ENCODE measurements around the gene SEMA3C. TPM values are rescaled to one million over a fixed set of nuclear protein-coding genes. Genes with fewer than 3 reads are reported as not detected.
"Not testable (repeated sequence)": the region's sequence is repeated elsewhere in the genome, so short reads cannot be mapped to it uniquely, and the experiment has no call there.

The SEMA3C gene
- total RNA-seq, 1 donor from 2014 or later: not detected

GRCh38 chr7:80942261-80943041, 23.6 kb upstream of the SEMA3C start:
- no peak overlapping the region for H3K27ac Mint-ChIP-seq
- no peaks in the 10 kb centered on the region for H3K9me3 Mint-ChIP-seq
- no peaks in the 10 kb centered on the region for H3K27me3 Mint-ChIP-seq (ENCODE audit: insufficient read depth)
- DNase-seq (ENCODE audit: low spot score): no peak
- intact Hi-C loops (cut with micrococcal nuclease): no loop called here
- no peaks in the 10 kb centered on the region for H3K36me3 Mint-ChIP-seq (ENCODE audit: low read depth)
- no peak overlapping the region for H3K4me3 Mint-ChIP-seq
- H3K4me1 Mint-ChIP-seq (ENCODE audit: low read depth): no peaks in the 10 kb centered on the region

- Mint-ChIP-seq H3K36me3 (ENCODE audit: low read depth) (no peaks in the 10 kb centered on the region), H3K4me3 (no peak overlapping the region), H3K27me3 (ENCODE audit: insufficient read depth) (no peaks in the 10 kb centered on the region), H3K4me1 (ENCODE audit: low read depth) (no peaks in the 10 kb centered on the region), H3K9me3 (no peaks in the 10 kb centered on the region), H3K27ac (no peak overlapping the region)
- no peak for DNase-seq (ENCODE audit: low spot score)
- intact Hi-C loops (cut with micrococcal nuclease): no loop called here
Observed at GRCh38 chr7:80941208-80941758, 22.4 kb upstream of the SEMA3C start.

GRCh38 chr7:80940539-80941207, 21.8 kb upstream of the SEMA3C start:
- H3K4me3 Mint-ChIP-seq: no peak overlapping the region
- H3K27ac Mint-ChIP-seq: no peak overlapping the region
- H3K9me3 Mint-ChIP-seq: no peaks in the 10 kb centered on the region
- intact Hi-C loops (cut with micrococcal nuclease): no loop called here
- no peaks in the 10 kb centered on the region for H3K4me1 Mint-ChIP-seq (ENCODE audit: low read depth)
- DNase-seq (ENCODE audit: low spot score): no peak
- no peaks in the 10 kb centered on the region for H3K36me3 Mint-ChIP-seq (ENCODE audit: low read depth)
- no peaks in the 10 kb centered on the region for H3K27me3 Mint-ChIP-seq (ENCODE audit: insufficient read depth)

- H3K9me3 Mint-ChIP-seq: no peaks in the 10 kb centered on the region
- no peaks in the 10 kb centered on the region for H3K27me3 Mint-ChIP-seq (ENCODE audit: insufficient read depth)
- no peaks in the 10 kb centered on the region for H3K36me3 Mint-ChIP-seq (ENCODE audit: low read depth)
- H3K27ac Mint-ChIP-seq: no peak overlapping the region
- no peak for DNase-seq (ENCODE audit: low spot score)
- no peaks in the 10 kb centered on the region for H3K4me1 Mint-ChIP-seq (ENCODE audit: low read depth)
- H3K4me3 Mint-ChIP-seq: no peak overlapping the region
- intact Hi-C loops (cut with micrococcal nuclease): no loop called here
Observed at GRCh38 chr7:80937336-80937735, 18.5 kb upstream of the SEMA3C start.

GRCh38 chr7:80935991-80936780, 17.3 kb upstream of the SEMA3C start:
- DNase-seq (ENCODE audit: low spot score): no peak
- Mint-ChIP-seq H3K9me3 (no peaks in the 10 kb centered on the region), H3K27me3 (ENCODE audit: insufficient read depth) (no peaks in the 10 kb centered on the region), H3K36me3 (ENCODE audit: low read depth) (no peaks in the 10 kb centered on the region), H3K4me3 (no peak overlapping the region), H3K4me1 (ENCODE audit: low read depth) (no peaks in the 10 kb centered on the region), H3K27ac (no peak overlapping the region)
- intact Hi-C loops (cut with micrococcal nuclease): no loop called here

- intact Hi-C loops (cut with micrococcal nuclease): no loop called here
- DNase-seq (ENCODE audit: low spot score): no peak
- H3K27ac Mint-ChIP-seq: no peak overlapping the region
- no peak overlapping the region for H3K4me3 Mint-ChIP-seq
- H3K36me3 Mint-ChIP-seq (ENCODE audit: low read depth): no peaks in the 10 kb centered on the region
- H3K27me3 Mint-ChIP-seq (ENCODE audit: insufficient read depth): no peaks in the 10 kb centered on the region
- no peaks in the 10 kb centered on the region for H3K9me3 Mint-ChIP-seq
- H3K4me1 Mint-ChIP-seq (ENCODE audit: low read depth): no peaks in the 10 kb centered on the region
Observed at GRCh38 chr7:80934321-80934720, 15.5 kb upstream of the SEMA3C start.

GRCh38 chr7:80932536-80932935, 13.7 kb upstream of the SEMA3C start:
- intact Hi-C loops (cut with micrococcal nuclease): no loop called here
- H3K36me3 Mint-ChIP-seq (ENCODE audit: low read depth): no peaks in the 10 kb centered on the region
- H3K4me1 Mint-ChIP-seq (ENCODE audit: low read depth): no peaks in the 10 kb centered on the region
- no peak overlapping the region for H3K4me3 Mint-ChIP-seq
- H3K9me3 Mint-ChIP-seq: no peaks in the 10 kb centered on the region
- DNase-seq (ENCODE audit: low spot score): no peak
- H3K27ac Mint-ChIP-seq: no peak overlapping the region
- no peaks in the 10 kb centered on the region for H3K27me3 Mint-ChIP-seq (ENCODE audit: insufficient read depth)

GRCh38 chr7:80929619-80930018, 10.8 kb upstream of the SEMA3C start:
- no peaks in the 10 kb centered on the region for H3K27me3 Mint-ChIP-seq (ENCODE audit: insufficient read depth)
- no peaks in the 10 kb centered on the region for H3K36me3 Mint-ChIP-seq (ENCODE audit: low read depth)
- no peak overlapping the region for H3K27ac Mint-ChIP-seq
- H3K4me3 Mint-ChIP-seq: no peak overlapping the region
- H3K9me3 Mint-ChIP-seq: no peaks in the 10 kb centered on the region
- no peaks in the 10 kb centered on the region for H3K4me1 Mint-ChIP-seq (ENCODE audit: low read depth)
- intact Hi-C loops (cut with micrococcal nuclease): no loop called here
- DNase-seq (ENCODE audit: low spot score): no peak

- H3K4me1 Mint-ChIP-seq (ENCODE audit: low read depth); H3K9me3 Mint-ChIP-seq; H3K27ac Mint-ChIP-seq; DNase-seq (ENCODE audit: low spot score); H3K36me3 Mint-ChIP-seq (ENCODE audit: low read depth); H3K27me3 Mint-ChIP-seq (ENCODE audit: insufficient read depth); H3K4me3 Mint-ChIP-seq; intact Hi-C loops (cut with micrococcal nuclease): not testable (repeated sequence)
Observed at GRCh38 chr7:80926955-80927354, 8.1 kb upstream of the SEMA3C start.

GRCh38 chr7:80924090-80924489, 5.2 kb upstream of the SEMA3C start:
- Mint-ChIP-seq H3K27ac (no peak overlapping the region), H3K9me3 (no peaks in the 10 kb centered on the region), H3K36me3 (ENCODE audit: low read depth) (no peaks in the 10 kb centered on the region), H3K4me3 (no peak overlapping the region), H3K4me1 (ENCODE audit: low read depth) (no peaks in the 10 kb centered on the region), H3K27me3 (ENCODE audit: insufficient read depth) (peaks cover 19% of the 10 kb centered on the region)
- DNase-seq (ENCODE audit: low spot score): no peak
- intact Hi-C loops (cut with micrococcal nuclease): no loop called here

- peaks cover 25% of the 10 kb centered on the region for H3K27me3 Mint-ChIP-seq (ENCODE audit: insufficient read depth)
- no peak overlapping the region for H3K4me3 Mint-ChIP-seq
- H3K36me3 Mint-ChIP-seq (ENCODE audit: low read depth): no peaks in the 10 kb centered on the region
- peaks cover 5% of the 10 kb centered on the region for H3K4me1 Mint-ChIP-seq (ENCODE audit: low read depth)
- no peak for DNase-seq (ENCODE audit: low spot score)
- H3K9me3 Mint-ChIP-seq: no peaks in the 10 kb centered on the region
- H3K27ac Mint-ChIP-seq: no peak overlapping the region
- intact Hi-C loops (cut with micrococcal nuclease): no loop called here
Observed at GRCh38 chr7:80923211-80923612, 4.4 kb upstream of the SEMA3C start.

- Mint-ChIP-seq H3K4me3 (no peak overlapping the region), H3K36me3 (ENCODE audit: low read depth) (no peaks in the 10 kb centered on the region)
Observed at GRCh38 chr7:80922253-80923049, 3.6 kb upstream of the SEMA3C start.

More at GRCh38 chr7:80922253-80923049, 3.6 kb upstream of the SEMA3C start:
- intact Hi-C loops (cut with micrococcal nuclease): no loop called here
- Mint-ChIP-seq H3K9me3 (no peaks in the 10 kb centered on the region), H3K27ac (no peak overlapping the region), H3K27me3 (ENCODE audit: insufficient read depth) (peaks cover 33% of the 10 kb centered on the region), H3K4me1 (ENCODE audit: low read depth) (peaks cover 7% of the 10 kb centered on the region)
- DNase-seq (ENCODE audit: low spot score): no peak

Measured in activated T-helper 1 cell treated with anti-CD3 and anti-CD28 coated beads, Interleukin-12 subunit alpha, Interleukin-12 subunit beta, Interleukin-2, Interleukin-4 antibody, amounts not matched to agents 30 ng/mL and 10 ng/mL and 1 ng/mL, durations not matched to agents 14 hours and 24 hours and 36 hours (primary cell).